Effector memory CD8-positive, alpha-beta T cell (primary cell): Measurements from ENCODE around the gene SYP.
"Not testable (repeated sequence)": the region's sequence is repeated elsewhere in the genome, so short reads cannot be mapped to it uniquely, and the experiment has no call there.

Source experiments
- ATAC-seq: fragments of 150-1000 bp; cut with Tn5 transposase; replicated peaks from 2 replicates; pipeline ENCODE4 v1.10.0; 2021; ENCODE audit warnings: mild to moderate bottlenecking, moderate library complexity
- DNase-seq, 3 experiments: peaks; one replicate each; pipeline ENCODE4 v3.0.0; 2021
- H3K27ac Mint-ChIP-seq, 2 donors: one replicate each; pipeline ENCODE4 v1.8.0; 2022; ENCODE audit warnings: mild to moderate bottlenecking in 2 of 2, mixed read lengths in 2 of 2, moderate library complexity in 2 of 2
- H3K27me3 Mint-ChIP-seq, 2 donors: one replicate each; pipeline ENCODE4 v1.8.0; 2022; ENCODE audit warnings: mixed read lengths in 2 of 2
- H3K36me3 Mint-ChIP-seq: one replicate; pipeline ENCODE4 v1.8.0; 2022; ENCODE audit warnings: mild to moderate bottlenecking, moderate library complexity, mixed read lengths; ENCODE audit not compliant: insufficient read depth
- H3K4me1 Mint-ChIP-seq, 2 donors: one replicate each; pipeline ENCODE4 v1.8.0; 2022; ENCODE audit warnings: low read depth in 2 of 2, mixed read lengths in 2 of 2
- H3K4me3 Mint-ChIP-seq, 2 donors: one replicate each; pipeline ENCODE4 v1.8.0; 2022; ENCODE audit warnings: mild to moderate bottlenecking in 2 of 2, mixed read lengths in 2 of 2, moderate library complexity in 2 of 2
- H3K9me3 Mint-ChIP-seq, 2 donors: one replicate each; pipeline ENCODE4 v1.8.0; 2022; ENCODE audit warnings: mixed read lengths in 2 of 2

Gene SYP

DNA sequence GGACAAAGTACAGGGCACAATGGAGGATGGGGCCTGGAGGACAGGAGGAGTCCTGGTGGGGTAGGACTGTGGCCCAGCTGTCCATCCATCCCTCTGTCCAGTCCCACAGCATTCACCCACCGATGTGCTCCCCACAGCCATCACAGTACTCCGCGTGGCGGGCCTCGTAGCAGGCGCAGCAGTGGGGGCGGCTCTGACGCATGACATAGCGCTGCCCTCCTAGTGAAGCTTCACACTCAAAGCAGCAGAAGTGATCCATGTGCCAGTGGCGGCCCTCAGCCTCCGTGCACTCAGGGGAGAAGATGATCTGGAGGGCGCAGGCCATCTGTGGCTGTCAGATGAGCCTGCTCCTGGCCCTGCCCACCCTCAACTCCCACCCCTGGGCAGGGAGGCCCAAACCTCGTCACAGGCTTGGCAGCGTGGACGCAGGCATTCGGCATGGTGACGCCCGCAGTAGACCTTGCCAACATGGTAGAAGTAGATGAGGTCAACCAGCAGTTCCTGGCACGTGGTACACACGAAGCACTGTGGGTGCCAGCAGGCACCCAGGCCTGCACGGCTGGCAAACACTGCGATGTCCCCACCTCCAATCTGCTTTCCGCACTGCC lies 22.0 kb downstream of the SYP start:
- DNase-seq: no peak
- Mint-ChIP-seq H3K4me1 (peaks cover 8 to 13% of the 10 kb centered on the region in 2 donors), H3K4me3 (no peak overlapping the region), H3K27me3 (no peaks in the 10 kb centered on the region), H3K9me3 (no peaks in the 10 kb centered on the region), H3K36me3 (peaks cover 46% of the 10 kb centered on the region), H3K27ac (peak overlapping the region in 1 of 2 donors; percentile 52)
- ATAC-seq: no peak

DNA sequence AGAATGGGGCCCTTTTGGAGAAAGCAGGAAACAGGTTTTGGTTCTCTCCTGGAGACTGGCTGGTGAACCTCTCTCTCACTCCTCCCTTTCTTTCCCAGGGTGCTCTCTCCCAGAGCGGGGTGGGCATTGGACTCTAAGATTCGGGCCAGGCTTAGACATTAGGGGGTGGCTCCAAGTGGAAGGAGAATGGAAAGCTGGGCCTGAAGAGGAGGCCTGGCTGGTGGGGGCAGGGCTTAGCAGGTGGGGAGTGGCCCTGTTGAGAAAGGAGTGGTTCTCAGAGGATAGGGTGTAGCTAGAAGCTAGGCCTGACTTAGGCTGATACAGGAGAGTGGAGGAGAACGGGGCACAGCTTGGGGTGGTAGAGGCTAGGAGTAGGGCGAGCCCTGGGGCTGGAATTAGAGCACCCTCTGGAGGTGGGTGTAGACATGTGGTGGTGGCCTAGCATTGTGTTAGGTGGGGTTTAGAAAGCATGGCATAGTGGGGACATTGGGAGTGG lies 22.6 kb downstream of the SYP start:
- Mint-ChIP-seq H3K4me3 (no peak overlapping the region), H3K27ac (peak overlapping the region in 1 of 2 donors; percentile 52), H3K36me3 (peaks cover 50% of the 10 kb centered on the region), H3K9me3 (no peaks in the 10 kb centered on the region), H3K4me1 (peaks cover 13 to 18% of the 10 kb centered on the region in 2 donors), H3K27me3 (no peaks in the 10 kb centered on the region)
- ATAC-seq (peak; percentile 64), DNase-seq (no peak)

DNA sequence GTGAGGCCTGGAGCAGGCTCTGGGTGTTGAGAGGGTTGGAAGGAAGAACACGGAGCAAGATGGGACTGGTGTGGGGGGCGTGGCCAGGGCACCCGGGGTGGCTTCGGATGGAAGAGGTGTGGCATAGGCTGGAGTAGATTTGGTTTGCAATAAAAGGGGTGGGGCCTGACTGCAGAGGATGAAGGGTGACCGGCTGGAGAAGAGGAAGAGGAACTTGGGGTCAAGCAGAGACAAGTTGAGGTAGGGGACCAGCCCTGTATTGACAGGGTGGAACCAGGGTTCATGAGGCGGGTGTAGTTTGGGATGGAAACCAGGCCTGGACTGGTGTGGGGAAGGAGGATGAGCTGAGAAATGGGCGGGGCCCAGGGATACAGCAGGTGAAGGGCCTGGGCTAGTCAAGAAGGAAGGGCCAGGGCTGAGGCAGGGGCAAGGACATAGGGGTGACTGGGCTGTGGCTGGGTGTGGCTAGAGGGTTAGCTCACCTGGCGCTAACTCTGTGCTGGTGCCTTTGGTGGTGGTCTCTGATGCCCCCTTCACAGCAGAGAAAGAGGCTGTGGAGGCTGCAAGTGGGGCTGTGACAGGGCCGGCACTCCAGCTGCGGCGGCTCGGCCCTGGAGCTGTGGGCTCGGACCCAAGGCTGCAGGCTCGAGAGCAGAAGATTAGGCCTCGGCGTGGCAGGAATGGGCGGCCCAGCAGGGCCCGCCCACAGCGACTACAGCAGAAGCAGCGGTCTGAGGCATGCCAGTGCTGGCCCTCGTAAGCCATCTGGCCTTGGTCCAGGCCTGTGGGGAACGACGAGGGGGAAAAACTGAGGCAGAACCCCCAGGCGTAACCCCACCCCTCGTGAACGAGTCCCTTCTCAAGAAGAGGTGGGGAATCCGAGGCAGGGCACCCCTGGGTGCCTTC lies 23.3 kb downstream of the SYP start:
- Mint-ChIP-seq H3K36me3 (peaks cover 47% of the 10 kb centered on the region), H3K27me3 (no peaks in the 10 kb centered on the region), H3K4me3 (no peak overlapping the region), H3K4me1 (peaks cover 13 to 18% of the 10 kb centered on the region in 2 donors), H3K27ac (no peak overlapping the region), H3K9me3 (no peaks in the 10 kb centered on the region)
- no peak for ATAC-seq
- DNase-seq: no peak

DNA sequence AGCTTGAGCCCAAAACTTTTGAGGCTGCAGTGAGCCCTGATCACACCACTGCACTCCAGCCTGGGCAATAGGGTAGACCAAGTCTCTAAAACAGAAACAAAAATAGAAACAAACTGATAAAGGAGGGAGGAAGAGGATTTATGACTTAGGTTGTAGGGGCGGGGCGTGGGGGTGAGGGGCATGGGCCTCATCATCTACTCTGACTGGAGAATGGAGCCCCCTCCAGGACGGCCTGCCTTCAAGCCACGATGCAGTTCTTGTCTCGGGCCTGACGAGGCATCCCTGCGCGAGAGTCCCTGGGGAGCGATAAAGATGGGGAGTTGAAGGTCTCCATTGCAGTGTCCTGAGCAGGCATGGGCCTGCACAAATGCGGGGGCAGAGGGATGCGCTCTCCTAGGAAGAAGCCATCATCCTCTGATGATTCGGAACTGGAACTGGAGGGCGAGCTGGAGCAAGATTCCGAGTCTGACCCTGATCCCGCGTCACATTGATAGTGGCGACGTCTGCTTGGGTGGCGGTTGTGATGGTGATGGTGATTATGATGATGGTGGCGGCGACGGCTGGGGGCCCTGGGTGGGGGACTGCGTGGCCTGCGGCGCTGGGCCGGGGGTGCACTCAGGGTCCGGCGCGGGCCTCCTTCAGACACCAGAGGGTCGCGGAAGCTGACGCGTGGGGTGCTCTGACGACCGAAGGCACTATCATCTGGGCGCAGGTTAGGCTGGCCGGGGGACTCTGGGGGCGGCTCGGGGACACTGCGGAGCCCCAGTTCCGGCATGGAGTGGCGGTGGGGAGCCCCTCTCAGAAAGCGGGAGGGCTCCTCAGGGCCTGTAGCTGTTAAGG lies 24.3 kb downstream of the SYP start:
- no peak for ATAC-seq
- Mint-ChIP-seq H3K36me3 (peaks cover 51% of the 10 kb centered on the region), H3K9me3 (no peaks in the 10 kb centered on the region), H3K27ac (peak overlapping the region in 1 of 2 donors; percentile 53), H3K4me1 (peaks cover 13 to 18% of the 10 kb centered on the region in 2 donors), H3K4me3 (no peak overlapping the region), H3K27me3 (no peaks in the 10 kb centered on the region)
- DNase-seq: no peak

DNA sequence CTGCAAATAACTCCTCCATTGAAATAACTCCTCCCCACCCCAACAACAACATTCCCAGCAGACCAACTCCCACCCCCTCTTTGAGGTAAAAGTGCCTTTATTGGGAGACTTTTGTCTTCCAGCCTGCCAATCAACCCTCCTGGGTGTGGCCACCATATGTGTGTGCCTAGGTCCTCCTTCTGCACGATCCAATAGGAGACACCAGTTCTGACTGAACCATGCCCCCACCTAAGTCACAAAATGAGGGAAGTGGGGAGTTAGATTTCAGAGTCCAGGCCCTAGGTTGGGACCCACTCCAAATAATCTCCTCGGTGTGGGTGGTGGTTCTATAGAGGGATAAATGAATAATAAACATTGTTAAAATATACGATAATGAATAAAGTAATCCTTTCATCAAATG lies 25.3 kb downstream of the SYP start:
- Mint-ChIP-seq H3K27me3 (no peaks in the 10 kb centered on the region), H3K9me3 (no peaks in the 10 kb centered on the region), H3K36me3 (peaks cover 46% of the 10 kb centered on the region), H3K27ac (peak overlapping the region in 1 of 2 donors; percentile 29), H3K4me1 (peaks cover 13 to 18% of the 10 kb centered on the region in 2 donors), H3K4me3 (no peak overlapping the region)
- ATAC-seq: no peak
- DNase-seq: no peak

DNA sequence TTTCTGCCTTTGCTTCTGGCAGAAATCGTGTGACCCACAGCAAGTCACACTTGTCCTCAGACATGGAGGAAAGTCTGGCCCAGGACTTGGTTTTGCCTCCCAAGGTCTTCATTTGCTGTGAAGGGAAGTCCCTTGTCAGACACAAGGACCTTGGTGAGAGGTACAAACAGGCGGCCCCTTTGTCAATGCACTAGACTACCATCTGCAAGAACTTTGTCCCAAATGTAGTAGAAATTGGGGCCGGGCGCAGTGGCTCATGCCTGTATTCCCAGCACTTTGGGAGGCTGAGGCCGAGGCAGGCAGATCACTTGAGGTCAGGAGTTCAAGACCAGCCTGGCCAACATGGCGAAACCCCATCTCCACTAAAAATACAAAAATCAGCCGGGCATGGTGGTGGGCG lies 26.4 kb downstream of the SYP start:
- Mint-ChIP-seq H3K27ac (peak overlapping the region in 1 of 2 donors; percentile 82), H3K4me3 (peak overlapping the region; percentile 85), H3K4me1 (peaks cover 13 to 18% of the 10 kb centered on the region in 2 donors), H3K36me3 (peaks cover 46% of the 10 kb centered on the region)
- not testable (repeated sequence) for ATAC-seq, H3K27me3 Mint-ChIP-seq, H3K9me3 Mint-ChIP-seq, DNase-seq

DNA sequence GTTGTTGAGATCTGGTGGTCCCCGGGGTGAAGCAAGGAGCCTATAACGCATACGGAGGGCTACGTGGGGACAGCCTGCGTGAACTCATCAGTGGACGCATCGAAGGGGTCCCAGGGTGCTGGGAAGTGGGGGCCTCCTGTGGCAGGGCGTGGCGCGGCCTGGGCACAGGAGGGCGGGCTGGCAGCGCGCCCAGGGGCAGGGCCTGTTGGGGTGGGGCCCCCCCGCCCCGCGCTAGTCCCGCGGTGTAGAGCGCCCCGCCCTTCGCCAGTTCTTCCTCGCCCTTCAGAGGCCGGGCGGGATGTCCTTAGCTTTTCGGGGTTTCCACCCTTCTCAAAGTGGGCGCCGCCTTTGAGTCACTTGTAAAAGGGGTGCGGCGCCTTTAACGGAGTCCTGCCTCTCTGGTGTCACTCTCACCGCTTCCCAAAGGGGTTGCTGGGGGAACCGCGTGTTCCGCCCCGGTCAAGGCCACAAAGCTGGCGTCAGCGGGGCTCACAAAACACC lies 27.7 kb downstream of the SYP start:
- Mint-ChIP-seq H3K27ac (peak overlapping the region; percentile 82), H3K27me3 (no peaks in the 10 kb centered on the region), H3K36me3 (peaks cover 46% of the 10 kb centered on the region), H3K4me1 (peaks cover 19 to 22% of the 10 kb centered on the region in 2 donors), H3K9me3 (no peaks in the 10 kb centered on the region), H3K4me3 (peak overlapping the region; percentile 85)
- peak; percentile 32 to 49 (median 47) for DNase-seq
- peak; percentile 68 for ATAC-seq

DNA sequence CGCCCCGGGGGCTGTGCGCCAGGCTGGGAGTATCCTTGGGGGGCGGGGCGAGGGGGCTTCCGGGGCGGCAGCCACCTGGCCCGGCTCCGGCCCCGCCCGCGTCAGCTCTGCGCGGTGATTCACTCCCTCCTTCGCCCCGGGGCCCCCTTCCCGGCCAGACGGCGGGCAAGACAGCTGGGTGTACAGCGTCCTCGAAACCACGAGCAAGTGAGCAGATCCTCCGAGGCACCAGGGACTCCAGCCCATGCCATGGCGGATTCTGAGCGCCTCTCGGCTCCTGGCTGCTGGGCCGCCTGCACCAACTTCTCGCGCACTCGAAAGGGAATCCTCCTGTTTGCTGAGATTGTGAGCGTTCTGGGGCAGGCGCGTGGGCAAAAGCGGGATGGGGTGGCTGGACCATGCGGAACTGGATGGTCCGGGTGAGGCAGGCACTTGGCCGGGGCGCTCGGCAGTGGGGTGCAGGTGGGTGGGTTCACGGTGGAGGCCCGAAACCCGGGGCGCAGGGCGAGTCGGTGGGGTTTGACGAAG lies 28.2 kb downstream of the SYP start, which contains the start of gene PLP2:
Gene PLP2 (plus strand): TSS at position 147 of the 528 bp plus-strand sequence. CDS start 103 bp downstream, at position 250.
- peak; percentile 31 to 44 (median 36) for DNase-seq

DNA sequence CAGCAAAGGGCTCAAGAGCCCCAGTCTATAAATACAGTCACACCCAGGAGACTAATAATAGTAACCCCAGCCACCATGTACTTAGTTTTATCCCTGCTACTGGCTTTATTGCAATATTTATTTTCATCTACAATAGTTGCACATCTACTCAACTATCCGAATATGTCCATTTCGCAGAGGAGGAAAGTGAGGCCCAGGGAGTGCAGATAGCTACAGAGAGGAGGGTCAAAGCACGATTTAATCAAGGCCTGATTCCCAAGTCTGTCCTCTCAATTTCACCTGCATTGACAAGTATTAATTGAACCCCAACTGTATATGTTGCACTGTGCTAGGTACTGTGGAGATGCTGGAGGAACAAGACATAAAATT lies 32.3 kb downstream of the SYP start:
- peak overlapping the region; percentile 82 to 91 for H3K4me3 Mint-ChIP-seq
- ATAC-seq (no peak), DNase-seq (no peak)
- peak overlapping the region; percentile 94 to 98 for H3K27ac Mint-ChIP-seq
- H3K4me1 Mint-ChIP-seq: peaks cover 20 to 27% of the 10 kb centered on the region in 2 donors
- H3K9me3 Mint-ChIP-seq: no peaks in the 10 kb centered on the region
- H3K27me3 Mint-ChIP-seq: no peaks in the 10 kb centered on the region
- peaks cover 29% of the 10 kb centered on the region for H3K36me3 Mint-ChIP-seq

More for the DNA sequence above, 28.2 kb downstream of the SYP start, which contains the start of gene PLP2:
- Mint-ChIP-seq H3K27me3 (no peaks in the 10 kb centered on the region), H3K27ac (peak within 1 kb of the TSS; percentile 82), H3K4me1 (peaks cover 21 to 26% of the 10 kb centered on the region in 2 donors), H3K36me3 (peaks cover 48% of the 10 kb centered on the region), H3K9me3 (no peaks in the 10 kb centered on the region), H3K4me3 (peak within 1 kb of the TSS; percentile 85)
- ATAC-seq: peak; percentile 44

DNA sequence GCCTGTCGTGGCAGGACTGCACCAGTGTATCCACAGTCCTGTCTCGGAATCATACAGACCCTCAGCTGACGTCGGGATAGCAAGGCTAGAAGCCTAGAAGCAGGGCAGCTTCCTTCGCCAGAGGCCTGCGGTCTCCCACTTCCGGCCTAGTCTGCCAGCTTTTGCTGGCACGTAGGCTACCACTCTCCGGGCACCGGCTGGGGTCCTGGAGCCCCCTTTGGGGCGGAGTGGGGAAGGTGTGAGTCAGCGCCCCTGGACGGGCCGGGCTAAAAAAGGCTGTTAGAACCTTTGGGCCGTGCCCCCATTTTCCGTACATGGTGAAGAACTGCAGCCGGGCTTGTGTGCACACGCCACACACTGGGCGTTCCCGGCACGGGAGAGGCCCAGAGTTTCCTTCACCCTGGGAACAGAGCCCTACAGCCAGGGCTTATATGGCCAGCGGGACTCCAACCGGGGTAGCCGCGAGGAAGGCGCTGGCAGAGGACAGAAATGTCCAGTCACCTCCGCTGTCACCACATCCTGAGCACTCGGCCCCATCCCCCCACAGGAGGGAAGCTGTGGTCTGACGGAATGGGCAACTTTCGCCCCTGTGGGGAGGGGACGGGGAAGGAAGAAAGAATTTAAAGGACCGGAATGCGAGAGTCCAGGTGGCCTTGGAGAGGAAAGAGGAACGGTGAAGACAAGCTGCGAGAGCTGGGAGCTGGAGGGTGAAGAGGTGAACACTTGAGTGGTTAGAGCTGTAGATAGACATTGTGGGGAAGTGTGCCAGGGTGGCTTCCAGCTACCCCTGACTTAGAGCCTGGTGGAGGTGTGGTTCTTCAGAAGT lies 32.9 kb downstream of the SYP start:
- H3K36me3 Mint-ChIP-seq: peaks cover 25% of the 10 kb centered on the region
- H3K4me1 Mint-ChIP-seq: peaks cover 17 to 25% of the 10 kb centered on the region in 2 donors
- peak overlapping the region; percentile 82 to 91 for H3K4me3 Mint-ChIP-seq
- DNase-seq (peak; percentile 58 to 68 (median 66)), ATAC-seq (peak; percentile 59)
- H3K27ac Mint-ChIP-seq: peak overlapping the region; percentile 94 to 98
- no peaks in the 10 kb centered on the region for H3K9me3 Mint-ChIP-seq
- no peaks in the 10 kb centered on the region for H3K27me3 Mint-ChIP-seq

DNA sequence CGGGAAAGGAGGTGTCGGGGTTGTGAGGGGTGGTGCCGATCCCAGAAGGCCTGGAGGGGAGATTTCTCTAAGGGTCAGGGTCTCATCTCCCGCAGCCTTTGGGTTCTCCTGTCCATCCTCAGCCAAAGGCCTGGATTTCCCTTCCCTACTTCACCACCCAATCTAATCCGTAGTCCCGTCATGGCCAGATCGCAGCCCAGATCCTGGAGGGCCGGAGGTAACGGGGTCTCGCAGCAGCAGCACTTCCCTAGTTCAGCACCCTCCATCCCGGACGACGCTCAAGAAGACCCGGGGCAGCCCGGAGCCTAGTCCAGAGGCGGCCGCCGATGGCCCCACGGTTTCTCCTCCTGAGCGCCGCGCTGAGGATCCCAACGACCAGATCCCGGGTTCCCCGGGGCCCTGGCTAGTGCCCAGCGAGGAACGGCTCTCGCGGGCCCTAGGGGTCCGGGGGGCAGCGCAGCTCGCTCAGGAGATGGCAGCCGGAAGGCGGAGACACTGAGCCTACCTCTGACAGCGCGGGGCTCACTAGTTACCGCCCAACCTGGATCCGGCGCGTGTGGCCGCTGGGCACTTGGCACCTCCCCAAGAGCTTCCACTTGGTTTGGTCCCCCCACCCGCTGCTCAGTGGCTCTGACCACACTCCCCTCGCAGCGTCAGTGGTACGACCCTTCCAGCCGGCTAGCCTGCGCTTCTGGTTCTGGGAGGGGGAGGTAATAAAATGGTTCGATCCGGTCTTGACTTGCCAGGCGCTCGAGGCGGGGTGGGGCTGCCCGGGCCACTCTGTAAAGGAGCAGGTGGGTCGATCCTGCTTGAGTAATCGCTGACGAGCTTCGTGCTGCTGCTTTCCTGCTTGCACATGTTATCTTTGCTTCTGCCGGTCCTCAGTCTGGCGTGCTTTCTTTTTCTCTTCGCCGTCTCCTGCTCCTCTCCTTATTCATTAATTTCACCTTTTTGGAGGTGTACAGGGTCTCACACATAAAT lies 33.8 kb downstream of the SYP start:
- ATAC-seq (peak; percentile 61), DNase-seq (peak; percentile 66 to 72 (median 67))
- H3K27ac Mint-ChIP-seq: peak overlapping the region; percentile 94 to 98
- peak overlapping the region; percentile 82 to 91 for H3K4me3 Mint-ChIP-seq
- H3K4me1 Mint-ChIP-seq: peaks cover 17 to 25% of the 10 kb centered on the region in 2 donors
- peaks cover 24% of the 10 kb centered on the region for H3K36me3 Mint-ChIP-seq
- H3K9me3 Mint-ChIP-seq: no peaks in the 10 kb centered on the region
- no peaks in the 10 kb centered on the region for H3K27me3 Mint-ChIP-seq
